Measurements from ENCODE around the gene TFR2.

TFR2 gene

GRCh38 chr7:100604028-100604975 is 37.0 kb downstream of the TFR2 start:
- TF ChIP-seq FOXP2 (optimal IDR thresholded peaks at IDR 0.05; ENCODE audit: borderline replicate concordance, extremely low read depth, extremely low read length, insufficient read depth) (no peak), SIN3A (IDR thresholded peaks at IDR 0.05; ENCODE audit: borderline replicate concordance, insufficient read depth, low read length) (no peak), REST (IDR thresholded peaks at IDR 0.05; ENCODE audit: insufficient read depth in 1 of 2, low read depth in 2 of 2, low read length in 2 of 2) (no peak), TAF1 (IDR thresholded peaks at IDR 0.05; ENCODE audit: borderline replicate concordance, insufficient read depth, low read length) (no peak), POLR2AphosphoS5 (IDR thresholded peaks at IDR 0.05; ENCODE audit: low read depth, low read length) (peak; percentile 61; the same call in 1 of the 2 replicates)

GRCh38 chr7:100603726-100604027 is 37.7 kb downstream of the TFR2 start:
- TF ChIP-seq TAF1 (IDR thresholded peaks at IDR 0.05; ENCODE audit: borderline replicate concordance, insufficient read depth, low read length) (no peak), POLR2AphosphoS5 (IDR thresholded peaks at IDR 0.05; ENCODE audit: low read depth, low read length) (no peak), REST (IDR thresholded peaks at IDR 0.05; ENCODE audit: insufficient read depth in 1 of 2, low read depth in 2 of 2, low read length in 2 of 2) (no peak), FOXP2 (optimal IDR thresholded peaks at IDR 0.05; ENCODE audit: borderline replicate concordance, extremely low read depth, extremely low read length, insufficient read depth) (no peak), SIN3A (IDR thresholded peaks at IDR 0.05; ENCODE audit: borderline replicate concordance, insufficient read depth, low read length) (no peak)

GRCh38 chr7:100602889-100603725 is 38.2 kb downstream of the TFR2 start:
- TF ChIP-seq POLR2AphosphoS5 (IDR thresholded peaks at IDR 0.05; ENCODE audit: low read depth, low read length) (peak; percentile 81), REST (IDR thresholded peaks at IDR 0.05; ENCODE audit: insufficient read depth in 1 of 2, low read depth in 2 of 2, low read length in 2 of 2) (peak in 1 of 2 experiments; percentile 64; a peak in 2 of 4 replicates), TAF1 (IDR thresholded peaks at IDR 0.05; ENCODE audit: borderline replicate concordance, insufficient read depth, low read length) (0 out of 2 replicates have a peak, but pooled peaks have one; percentile 73), SIN3A (IDR thresholded peaks at IDR 0.05; ENCODE audit: borderline replicate concordance, insufficient read depth, low read length) (peak; percentile 69; the same call in 1 of the 2 replicates), FOXP2 (optimal IDR thresholded peaks at IDR 0.05; ENCODE audit: borderline replicate concordance, extremely low read depth, extremely low read length, insufficient read depth) (peak; percentile 36)

GRCh38 chr7:100600730-100601038 is 40.7 kb downstream of the TFR2 start:
- TF ChIP-seq POLR2AphosphoS5 (IDR thresholded peaks at IDR 0.05; ENCODE audit: low read depth, low read length) (no peak), TAF1 (IDR thresholded peaks at IDR 0.05; ENCODE audit: borderline replicate concordance, insufficient read depth, low read length) (no peak), SIN3A (IDR thresholded peaks at IDR 0.05; ENCODE audit: borderline replicate concordance, insufficient read depth, low read length) (no peak), REST (IDR thresholded peaks at IDR 0.05; ENCODE audit: insufficient read depth in 1 of 2, low read depth in 2 of 2, low read length in 2 of 2) (no peak), FOXP2 (optimal IDR thresholded peaks at IDR 0.05; ENCODE audit: borderline replicate concordance, extremely low read depth, extremely low read length, insufficient read depth) (no peak)

Data from PFSK-1 (cell line).